HG03378 (cell line): ENCODE data around the gene KHNYN.
A peak's percentile ranks its signal among the peaks of the same experiment; 100 is the strongest.
"Not testable (repeated sequence)": the region's sequence is repeated elsewhere in the genome, so short reads cannot be mapped to it uniquely, and the experiment has no call there.

ENCODE experiments used
- ATAC-seq: cut with Tn5 transposase; IDR thresholded peaks from one replicate; pipeline ENCODE4 v1.9.1; 2021; ENCODE audit warnings: mild to moderate bottlenecking, moderate library complexity; ENCODE audit not compliant: unreplicated experiment

KHNYN gene

GRCh38 chr14:24465805-24466204, 36.1 kb downstream of the KHNYN start:
- ATAC-seq = no peak

- not testable (repeated sequence) for ATAC-seq
These were observed 40.7 kb downstream of the KHNYN start for GRCh38 chr14:24470450-24470849.

- no peak for ATAC-seq
These were observed 43.5 kb downstream of the KHNYN start for GRCh38 chr14:24473211-24473610.

GRCh38 chr14:24475261-24475660, 45.5 kb downstream of the KHNYN start:
- ATAC-seq = no peak

GRCh38 chr14:24479999-24480398, 50.2 kb downstream of the KHNYN start:
- ATAC-seq = not testable (repeated sequence)

- peak; percentile 82 for ATAC-seq
These were observed 52.0 kb downstream of the KHNYN start for GRCh38 chr14:24481622-24482324.

- ATAC-seq = not testable (repeated sequence)
These were observed 53.0 kb downstream of the KHNYN start for GRCh38 chr14:24482699-24483303.

- no peak for ATAC-seq
These were observed 54.0 kb downstream of the KHNYN start for GRCh38 chr14:24483604-24484252.
